HPDE6-E6E7 (cell line): ENCODE data around the gene DRD1.
"Not testable (repeated sequence)": the region's sequence is repeated elsewhere in the genome, so short reads cannot be mapped to it uniquely, and the experiment has no call there.

Experiments
- DNase-seq: peaks from one replicate; pipeline ENCODE4 v3.0.0; 2011; ENCODE audit warnings: missing footprints; ENCODE audit errors: extremely low spot score

DRD1 gene

DNA sequence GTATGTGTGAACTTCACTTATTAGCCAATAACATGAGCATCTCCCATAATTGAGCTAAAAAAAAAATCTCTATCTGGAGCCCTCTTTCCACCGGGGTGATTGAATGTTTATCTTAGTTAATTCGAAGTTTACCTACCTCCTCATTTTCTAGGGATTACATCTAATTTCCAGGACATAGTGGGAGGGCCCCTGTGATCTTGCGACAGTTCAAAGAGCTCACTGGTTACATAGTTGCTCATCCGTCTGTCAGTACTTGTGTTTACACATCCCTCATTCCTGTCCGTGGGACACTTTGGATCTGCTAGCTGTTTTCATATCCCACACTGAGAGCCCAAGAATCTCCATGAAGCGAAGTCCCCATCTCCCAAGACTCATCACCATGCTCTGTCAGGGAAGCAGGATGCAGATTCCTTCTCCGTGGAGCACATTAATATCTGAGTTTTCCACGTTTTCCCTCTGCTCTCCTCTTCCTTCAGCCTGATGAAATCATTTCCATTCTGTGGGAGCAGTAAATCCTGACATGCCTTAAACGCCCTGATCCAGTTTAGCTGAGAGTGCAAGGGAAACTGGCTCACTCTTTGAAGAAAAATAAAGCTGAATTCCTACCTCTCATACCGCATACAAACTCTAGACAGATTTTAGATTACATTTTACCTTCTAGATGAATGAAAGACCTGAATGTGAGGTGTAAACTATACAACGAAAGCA lies 24.2 kb upstream of the DRD1 start:
- no peak for DNase-seq

DNA sequence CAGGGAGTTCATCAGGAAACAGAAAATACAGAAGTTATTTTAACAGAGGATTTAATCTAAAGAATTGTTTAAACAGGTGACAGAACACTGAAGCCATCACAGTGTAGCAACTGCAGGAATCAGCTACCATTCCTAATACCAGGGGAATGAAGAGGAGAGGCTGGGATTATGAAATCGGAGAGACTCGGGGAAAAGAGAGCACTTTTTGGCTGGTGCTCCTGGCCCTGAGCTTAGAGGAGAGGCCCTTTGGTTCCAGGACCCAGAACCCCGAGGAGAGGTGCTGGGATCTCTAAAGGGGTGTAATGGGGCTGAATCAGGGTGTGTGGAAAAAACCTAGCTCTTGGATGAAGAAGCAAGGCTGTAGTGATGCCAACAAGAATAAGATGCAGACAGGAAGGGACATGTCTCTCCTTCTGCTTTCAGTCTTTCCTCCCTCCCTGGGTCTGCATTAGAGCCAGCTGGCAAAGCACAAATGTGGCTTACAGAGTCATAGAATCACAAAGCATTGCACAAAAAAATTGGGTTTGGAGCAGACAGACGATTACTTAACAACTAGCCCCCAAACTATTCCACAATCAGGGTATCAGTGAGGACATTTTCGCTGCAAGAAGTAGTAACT lies 22.8 kb upstream of the DRD1 start:
- no peak for DNase-seq

DNA sequence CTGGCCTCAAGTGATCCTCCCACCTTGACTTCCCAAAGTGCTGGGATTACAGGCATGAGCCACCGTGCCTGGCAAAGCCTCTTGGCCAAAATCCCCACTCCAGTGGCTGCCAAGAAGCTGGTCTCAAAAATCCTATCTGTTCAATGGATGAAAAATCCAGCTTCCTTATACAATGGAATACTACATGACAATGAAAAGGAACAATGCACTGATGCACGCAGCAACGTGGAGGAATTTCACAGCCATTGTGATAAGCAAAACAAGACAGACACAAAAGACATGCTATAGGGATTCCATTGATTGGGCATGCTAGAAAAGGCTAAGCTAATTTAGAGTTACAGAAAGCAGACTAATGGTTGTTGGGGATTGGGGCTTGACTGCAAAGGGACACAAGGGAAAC lies 21.3 kb upstream of the DRD1 start:
- DNase-seq: no peak

DNA sequence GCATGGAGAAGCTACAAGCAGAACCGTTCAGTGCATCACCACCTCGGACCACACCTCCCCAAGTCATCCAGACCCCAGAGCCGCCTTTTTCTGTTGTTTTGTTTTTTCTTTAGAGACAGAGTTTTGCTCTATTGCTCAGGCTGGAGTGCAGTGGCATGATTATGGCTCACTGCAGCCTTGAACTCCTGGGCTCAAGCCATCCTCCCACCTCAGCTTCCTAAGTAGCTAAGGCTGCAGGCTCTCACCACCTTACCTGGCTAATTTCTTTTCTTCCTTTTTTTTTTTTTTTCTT lies 20.9 kb upstream of the DRD1 start:
- DNase-seq: no peak

DNA sequence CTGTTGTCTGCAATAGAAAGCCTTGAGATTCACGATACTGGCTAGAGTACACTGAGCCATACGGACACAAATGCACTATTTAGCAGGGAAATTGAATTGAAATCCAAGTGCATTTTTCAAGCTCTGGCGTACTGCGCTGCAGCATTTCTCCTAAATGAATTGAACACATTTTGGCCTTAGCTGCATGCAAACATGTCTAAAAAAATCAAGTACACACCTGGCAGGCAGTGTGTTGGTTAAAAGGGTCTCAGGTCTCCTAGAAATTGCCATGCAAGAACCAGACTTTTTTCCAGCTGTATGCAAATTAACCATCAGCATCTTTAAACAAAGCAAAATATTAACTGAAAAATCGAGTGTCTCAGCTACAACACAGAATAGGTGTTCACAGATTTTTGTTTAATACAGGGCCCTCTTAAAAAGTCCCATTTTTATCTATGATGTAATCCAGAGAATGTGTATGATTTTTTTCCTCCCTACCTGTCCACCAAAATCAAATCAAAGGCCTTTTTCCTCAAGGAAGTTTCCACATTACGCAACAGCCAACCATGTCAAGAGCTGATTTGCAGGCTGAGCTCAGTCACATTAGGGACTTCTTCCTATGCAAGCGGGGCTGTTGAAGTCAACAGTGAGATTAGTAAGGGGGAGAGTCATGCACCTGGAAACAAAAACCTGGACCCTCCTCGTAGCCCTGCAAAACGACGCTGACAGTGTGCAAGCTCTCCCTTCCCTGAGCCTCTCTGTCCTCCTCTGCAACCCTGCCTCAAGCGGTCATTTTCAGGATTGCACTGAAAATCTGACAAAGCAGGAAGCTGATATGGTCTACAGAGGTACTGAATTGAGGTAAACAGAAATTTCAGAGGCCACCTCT lies 20.3 kb upstream of the DRD1 start:
- DNase-seq: no peak

DNA sequence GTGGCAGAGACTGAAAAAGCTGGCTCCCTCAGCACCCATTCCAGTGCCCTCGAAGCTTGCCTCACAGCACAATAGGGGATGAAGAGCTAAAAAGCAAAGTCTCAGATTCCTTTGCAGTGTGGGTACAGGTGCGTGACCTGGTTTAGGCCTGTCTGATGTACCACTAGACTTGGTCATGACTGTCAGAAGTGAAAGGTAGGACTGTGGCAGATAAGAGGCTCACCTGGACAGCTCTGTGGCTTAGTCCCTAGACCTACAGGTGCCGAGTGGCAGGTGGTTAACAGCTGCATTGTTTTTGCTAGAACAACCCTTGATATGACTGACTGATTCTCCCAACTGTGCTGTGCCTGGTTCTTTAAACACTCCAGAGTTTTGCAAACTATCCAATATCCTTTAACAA lies 19.7 kb upstream of the DRD1 start:
- no peak for DNase-seq

DNA sequence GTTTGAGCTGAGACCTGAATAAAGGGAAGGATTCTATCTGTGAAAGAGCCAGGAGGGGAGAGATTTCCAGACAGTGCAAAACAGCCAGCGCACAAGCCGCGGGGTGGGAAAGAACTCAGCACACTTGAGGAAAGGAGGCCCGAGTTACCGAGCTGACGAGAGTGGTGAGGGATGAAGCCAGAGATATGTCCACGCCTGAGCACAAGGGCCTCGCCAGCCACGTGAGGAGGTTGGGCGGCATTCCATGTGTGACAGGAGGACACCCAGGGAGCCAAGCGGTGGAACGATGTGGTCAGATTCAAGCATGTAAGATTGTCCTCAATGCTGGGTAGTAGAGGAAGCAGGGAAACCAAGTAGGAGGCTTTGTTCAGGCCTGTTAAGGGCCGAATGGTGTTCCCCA lies 17.4 kb upstream of the DRD1 start:
- no peak for DNase-seq

DNA sequence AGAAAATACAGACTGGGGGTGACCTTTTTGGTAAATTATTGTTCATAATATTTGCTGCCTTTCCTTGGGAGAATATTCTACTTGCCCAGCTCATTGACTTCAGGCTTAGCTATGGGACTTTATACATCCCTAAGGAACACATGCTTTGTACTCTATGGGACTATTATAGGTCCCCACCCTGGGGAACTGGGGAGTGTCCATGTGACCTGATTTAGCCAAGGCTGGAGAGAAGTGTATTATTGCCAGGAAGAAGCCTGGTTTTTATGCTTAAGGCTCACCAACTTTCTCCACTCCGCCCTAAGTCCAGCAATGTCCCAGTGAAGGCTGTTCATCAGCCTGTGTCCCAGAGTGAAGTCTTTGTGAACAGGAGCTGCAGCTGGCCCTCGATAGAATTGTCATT lies 16.6 kb upstream of the DRD1 start:
- DNase-seq: no peak

DNA sequence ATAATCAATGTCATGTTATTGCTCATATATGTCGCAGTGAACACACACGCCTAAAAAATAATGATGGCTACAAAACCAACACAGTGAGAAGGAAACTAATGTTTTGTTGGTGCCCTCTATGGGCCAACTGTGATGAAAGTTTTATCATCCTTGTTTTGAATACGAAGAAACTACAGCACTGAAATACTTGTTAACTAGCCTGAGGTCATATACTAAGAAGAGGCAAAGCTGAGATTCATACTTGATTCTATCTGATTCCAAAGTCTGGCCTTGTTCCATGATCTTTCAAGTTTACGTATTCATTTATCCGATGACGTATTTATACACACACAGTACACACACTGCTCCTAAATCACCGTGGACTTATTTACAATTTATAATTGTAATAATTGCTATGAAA lies 16.1 kb upstream of the DRD1 start:
- DNase-seq: no peak

DNA sequence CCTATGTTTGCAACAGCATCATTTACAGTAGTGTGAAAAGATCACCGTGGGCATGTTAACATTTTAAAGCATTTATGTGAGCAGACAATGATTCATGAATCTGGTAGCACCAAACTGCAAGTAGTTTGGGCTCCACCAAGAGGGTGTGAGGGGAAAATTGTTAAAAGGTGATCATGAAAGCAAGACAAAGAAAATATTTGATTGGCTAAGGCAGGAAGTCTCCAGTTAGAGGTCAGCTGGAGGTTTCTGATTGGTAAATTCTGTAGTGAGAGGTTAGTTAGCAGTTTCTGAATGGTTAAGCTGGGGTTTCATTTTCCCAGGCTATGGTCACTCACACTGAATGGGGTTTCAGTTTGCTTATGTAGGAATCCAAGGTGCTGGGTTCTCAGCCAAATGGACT lies 13.5 kb upstream of the DRD1 start:
- no peak for DNase-seq

DNA sequence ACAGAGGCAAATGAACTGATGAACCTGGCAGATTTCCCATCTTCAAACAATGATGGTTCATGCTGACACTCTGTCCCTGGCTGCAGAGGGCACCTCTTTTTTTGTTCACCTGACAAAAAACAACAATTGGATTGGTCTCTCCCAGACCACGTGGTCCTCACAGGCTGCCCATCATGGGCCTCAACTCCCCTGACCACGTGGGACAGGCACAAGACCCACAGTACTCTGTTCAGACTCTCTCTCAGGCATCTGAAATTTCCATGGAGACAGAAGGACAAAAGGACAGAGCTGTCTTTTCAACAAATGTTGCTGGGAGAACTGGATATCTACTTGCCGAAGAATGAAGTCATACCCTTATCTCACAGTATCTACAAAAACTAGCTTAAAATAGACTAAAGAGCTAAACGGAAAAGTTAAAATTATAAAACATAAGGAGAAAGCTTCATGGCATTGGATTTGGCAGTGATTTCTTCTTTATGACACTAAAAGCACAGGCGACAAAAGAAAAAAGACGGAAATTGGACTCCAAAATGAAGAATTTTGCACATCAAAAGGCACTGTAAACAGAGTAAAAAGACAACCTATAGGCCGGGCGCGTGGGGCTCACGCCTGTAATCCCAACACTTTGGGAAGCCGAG lies 12.2 kb upstream of the DRD1 start:
- DNase-seq: no peak

DNA sequence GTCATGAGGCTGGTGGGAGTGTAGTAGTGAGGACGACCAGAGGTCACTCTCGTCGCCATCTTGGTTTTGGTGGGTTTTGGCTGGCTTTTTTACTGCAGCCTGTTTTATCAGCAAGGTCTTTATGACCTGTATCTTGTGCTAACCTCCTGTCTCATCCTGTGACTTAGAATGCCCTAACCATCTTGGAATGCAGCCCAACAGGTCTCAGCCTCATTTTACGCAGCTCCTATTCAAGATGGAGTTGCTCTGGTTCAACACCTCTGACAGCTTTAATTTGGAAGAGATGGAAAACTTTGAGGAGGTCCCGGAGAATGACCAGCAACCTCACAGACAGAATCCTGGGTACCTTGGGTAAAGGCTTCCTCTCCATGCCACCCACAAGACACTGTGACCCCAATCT lies 10.4 kb upstream of the DRD1 start:
- DNase-seq: not testable (repeated sequence)

DNA sequence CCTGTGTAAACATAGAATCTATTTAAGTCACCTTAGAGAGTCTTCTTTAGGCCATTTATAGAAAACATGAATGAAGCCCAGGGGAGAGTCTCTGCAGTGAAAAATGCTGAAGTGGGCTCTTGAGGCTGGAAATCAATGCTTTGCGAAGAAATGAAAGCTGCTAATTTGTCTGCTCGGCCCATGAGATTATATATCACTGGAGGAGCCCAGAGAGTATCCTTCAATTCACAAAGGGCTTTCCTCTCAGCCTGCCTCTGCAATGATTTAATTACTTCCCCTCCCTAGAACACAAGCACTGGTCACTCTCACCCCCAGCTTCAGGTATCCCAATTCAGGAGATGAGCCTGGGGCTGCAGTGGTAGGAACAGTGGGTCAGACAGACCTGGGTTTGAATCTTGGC lies 8.2 kb upstream of the DRD1 start:
- no peak for DNase-seq

DNA sequence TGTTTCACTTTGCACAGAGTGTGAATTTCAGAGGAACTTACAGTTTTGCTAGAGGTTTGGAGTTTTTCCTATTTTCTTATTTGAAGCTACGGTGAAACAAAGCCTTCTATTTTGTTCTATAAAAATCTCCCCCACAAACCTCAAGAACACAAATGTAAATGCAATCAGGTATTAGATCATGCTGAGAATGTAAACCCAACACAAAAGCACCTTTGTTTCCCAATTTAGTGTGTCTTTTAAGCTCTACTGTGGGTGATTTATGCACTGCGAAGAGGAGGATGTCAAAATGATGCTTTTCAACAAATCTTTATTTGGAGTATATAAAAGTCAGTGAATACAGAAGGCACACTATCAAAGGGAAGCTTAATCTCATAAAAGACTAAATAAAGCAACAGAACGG lies 4.3 kb upstream of the DRD1 start:
- no peak for DNase-seq

DNA sequence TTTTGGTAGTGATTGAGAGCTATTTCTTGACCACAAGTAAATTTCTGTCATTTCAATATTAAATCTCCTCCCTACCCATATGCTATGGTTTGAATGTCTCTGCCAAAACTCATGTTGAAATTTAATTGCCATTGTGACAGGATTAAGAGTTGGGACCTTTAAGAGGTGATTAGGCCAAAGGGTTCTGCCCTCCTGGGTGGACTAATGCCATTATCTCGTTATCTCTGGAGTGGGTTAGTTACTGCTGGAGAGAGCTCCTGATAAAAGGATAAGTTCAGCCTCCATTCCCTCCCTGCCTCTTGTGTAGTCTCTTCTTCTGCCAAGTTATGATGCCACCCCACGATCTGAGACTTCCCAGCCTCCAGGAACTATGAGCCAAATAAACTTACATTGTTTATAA lies 3.6 kb upstream of the DRD1 start:
- no peak for DNase-seq

DNA sequence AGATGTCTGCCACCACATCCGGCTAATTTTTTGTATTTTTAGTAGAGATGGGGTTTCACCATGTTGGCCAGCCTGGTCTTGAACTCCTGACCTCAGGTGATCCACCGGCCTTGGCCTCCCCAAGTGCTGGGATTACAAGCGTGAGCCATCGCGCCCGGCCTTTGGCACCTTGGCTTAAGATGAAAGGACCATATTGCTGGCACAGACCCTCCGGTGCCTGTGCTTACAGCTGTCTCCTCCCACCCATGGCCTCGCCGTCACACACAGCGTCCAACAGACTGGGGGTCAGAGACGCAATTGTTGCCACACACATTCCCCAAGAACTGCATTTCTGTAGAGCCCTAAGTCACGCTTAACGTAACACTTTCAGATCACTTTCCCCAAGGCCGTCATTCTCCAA lies 2.4 kb upstream of the DRD1 start:
- not testable (repeated sequence) for DNase-seq

DNA sequence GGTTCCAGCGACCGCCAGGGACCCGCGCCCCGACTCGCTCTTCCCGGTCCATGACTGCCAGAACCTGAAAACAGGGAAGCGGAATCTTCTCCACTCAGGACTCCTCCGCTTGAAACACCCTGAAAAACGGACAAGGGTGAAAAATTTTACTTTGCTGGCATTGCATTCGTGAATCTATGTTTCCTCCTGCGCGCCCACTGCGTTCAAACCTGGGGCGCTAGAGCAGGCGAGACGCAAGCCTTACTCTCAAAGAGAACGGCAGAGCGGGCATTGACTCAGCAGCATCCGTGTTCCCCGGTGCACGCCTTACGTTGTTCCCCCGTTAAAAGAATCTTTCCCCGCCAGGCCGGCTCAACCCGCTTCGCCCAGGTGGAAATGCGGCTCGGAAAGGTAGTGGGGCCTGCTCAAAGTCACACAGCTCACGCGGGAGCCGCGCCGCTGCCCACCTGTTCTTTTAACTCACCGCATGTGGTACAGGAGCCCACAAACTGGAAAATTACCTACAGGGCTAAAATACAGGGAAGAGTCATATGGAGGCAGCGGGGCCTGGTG lies 999 bp upstream of the DRD1 start:
- no peak for DNase-seq

DNA sequence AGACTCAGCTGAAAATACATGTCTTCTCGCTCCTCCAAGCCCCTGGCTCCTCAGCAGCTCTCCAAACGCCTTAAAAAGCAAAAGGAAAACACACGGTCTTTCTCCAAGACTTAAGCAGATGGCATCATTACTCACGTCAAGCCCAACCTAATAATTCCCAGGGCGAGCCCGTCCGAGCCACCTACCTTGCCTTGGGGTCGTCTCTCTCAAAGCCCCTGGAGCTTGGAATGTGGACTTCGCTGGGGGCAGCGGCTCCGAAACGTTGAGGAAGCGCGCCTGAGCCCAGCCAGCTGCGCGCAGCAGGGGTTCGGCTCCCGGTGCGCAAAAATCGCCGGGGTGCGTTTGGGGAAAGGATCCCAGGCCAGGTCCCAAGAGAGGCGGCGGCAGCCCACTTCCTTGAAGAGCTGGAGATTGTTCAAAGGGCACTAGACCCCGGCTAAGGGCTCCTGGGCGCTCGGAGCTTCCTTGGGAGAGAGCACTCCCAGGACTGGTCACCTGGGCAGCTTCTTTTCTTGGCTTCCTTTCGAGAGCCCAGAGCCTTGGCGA lies 395 bp downstream of the DRD1 start:
- no peak for DNase-seq

DNA sequence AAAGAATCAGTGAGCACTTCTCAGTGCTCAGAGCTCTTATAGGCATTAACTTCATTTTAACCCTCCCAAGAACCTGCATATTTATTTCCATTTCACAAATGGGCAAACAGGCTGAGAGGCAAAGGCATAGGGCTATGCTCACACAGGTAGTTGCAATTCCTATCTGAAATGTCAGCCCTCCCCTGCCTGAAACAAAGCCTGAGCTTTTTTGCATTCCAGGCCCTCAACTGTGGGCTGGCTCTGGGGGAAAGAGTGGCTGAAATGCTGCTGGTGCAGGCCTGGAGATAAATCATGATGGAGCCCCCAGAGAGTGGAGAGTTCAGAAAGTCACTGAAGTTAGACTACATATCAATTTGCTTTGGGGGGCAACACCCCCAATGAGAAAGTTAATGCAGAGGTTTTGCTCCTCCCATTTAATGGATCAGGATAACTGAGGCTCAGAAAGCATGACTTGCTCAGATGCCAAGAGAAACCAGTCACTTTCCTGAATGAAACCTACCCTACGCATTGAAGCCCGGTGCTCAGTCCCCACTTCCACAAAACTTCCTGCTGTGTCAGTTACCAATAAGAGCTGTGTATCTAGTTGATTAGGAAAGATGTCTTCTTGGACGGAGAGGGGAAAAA lies 5.6 kb downstream of the DRD1 start:
- DNase-seq: no peak

DNA sequence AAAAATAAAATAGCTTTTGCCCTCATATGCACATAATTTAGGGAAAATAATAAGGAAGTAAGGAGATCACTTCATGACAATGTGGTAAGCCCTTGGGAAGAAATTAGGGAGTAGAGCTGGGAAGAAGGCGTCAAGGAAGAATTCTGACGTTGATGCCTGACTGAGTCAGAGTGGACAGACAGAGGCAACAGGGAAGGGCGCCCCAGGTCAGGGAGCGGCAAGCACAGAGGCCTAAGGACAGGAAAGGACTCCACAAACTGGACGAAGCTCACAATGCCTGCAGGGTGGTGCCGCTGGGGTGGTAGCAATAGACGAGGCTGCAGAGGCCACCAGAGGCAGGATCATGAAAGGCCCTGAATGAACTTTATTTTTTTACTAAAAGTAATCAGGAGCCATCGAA lies 7.6 kb downstream of the DRD1 start:
- no peak for DNase-seq

DNA sequence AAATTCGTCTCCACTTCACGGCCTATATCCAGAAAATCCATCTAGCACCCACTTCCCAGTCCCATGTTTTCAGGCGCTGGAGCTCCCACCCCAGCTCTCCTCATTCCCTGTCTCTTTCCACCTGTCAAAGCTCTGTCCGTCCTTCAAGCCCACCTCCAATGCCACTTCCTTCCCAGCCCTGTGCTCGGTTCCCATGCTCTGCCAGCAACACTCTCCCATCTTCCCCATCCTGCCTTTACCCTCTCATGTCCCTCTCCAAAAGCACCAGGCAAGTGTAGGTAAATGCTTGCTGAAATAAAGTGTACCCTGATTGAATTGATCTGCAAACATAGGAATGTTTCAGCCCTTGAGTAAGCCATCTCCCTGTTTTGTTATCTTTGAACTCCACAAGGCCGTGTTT lies 9.2 kb downstream of the DRD1 start:
- DNase-seq: no peak

DNA sequence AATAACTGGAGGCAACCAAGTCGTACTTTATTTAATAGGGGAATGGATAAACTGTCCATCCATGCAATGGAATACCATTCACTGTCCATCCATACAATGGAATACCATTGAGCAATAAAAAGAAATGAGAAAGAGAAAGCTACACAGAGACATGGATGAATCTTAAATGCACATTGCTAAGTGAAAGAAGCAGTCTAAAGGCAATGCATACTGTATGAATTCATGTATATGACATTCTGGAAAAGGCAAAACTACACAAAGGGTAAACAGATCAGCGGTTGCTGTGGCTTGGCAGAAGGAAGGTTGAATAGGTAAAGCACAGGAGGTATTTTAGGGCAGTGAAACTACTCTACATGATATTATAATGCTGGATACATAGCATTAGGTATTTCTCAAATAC lies 16.2 kb downstream of the DRD1 start:
- DNase-seq: no peak
